SIG-M5 treated with dmso at 0.1 percent for 504 hours (cell line): ENCODE data around the gene SLFN11.
"Not testable (repeated sequence)": the region's sequence is repeated elsewhere in the genome, so short reads cannot be mapped to it uniquely, and the experiment has no call there.

Experiments used
- DNase-seq: peaks from one replicate; lab custom pipeline; 2025; ENCODE audit not compliant: unreplicated experiment; lab: John Stamatoyannopoulos, UW

The SLFN11 gene

DNA sequence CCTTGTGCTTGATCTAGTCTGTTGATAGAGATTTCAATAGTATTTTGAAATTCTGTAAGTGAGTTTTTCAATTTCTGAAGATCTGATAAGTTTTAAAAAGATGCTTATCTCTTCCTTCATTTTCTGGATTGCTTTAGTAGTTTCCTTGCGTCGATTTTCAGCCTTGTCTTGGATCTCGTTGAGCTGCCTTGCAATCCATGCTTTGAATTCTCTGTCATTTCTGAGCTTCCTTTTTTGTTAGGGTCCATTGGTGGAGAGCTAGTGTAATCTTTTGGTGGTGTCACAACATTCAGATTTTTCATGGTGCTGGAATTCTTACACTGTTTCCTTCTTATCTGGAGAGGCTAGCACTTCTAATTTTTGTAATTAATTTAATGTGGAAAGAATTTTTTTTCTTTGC lies 61.1 kb downstream of the SLFN11 start:
- DNase-seq = no peak

DNA sequence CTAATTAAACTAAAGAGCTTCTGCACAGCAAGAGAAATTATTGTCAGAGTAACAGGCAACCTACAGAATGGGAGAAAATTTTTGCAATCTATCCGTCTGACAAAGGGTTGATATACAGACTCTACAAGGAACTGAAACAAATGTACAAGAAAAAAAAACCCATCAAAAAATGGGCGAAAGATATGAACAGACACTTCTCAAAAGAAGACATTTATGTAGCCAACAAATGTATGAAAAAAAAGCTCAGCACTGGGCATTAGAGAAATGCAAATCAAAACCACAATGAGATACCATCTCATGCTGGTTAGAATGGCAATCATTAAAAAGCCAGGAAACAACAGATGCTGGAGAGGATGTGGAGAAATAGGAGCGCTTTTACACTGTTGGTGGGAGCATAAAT lies 64.1 kb downstream of the SLFN11 start:
- DNase-seq = not testable (repeated sequence)
